ENCODE measurements around the gene DHFR2. TPM values are rescaled to one million over a fixed set of nuclear protein-coding genes. Genes with fewer than 3 reads are reported as not detected.

Gene DHFR2
- total RNA-seq, 2 donors from 2014 or later = 3.2 to 3.6 TPM

DNA sequence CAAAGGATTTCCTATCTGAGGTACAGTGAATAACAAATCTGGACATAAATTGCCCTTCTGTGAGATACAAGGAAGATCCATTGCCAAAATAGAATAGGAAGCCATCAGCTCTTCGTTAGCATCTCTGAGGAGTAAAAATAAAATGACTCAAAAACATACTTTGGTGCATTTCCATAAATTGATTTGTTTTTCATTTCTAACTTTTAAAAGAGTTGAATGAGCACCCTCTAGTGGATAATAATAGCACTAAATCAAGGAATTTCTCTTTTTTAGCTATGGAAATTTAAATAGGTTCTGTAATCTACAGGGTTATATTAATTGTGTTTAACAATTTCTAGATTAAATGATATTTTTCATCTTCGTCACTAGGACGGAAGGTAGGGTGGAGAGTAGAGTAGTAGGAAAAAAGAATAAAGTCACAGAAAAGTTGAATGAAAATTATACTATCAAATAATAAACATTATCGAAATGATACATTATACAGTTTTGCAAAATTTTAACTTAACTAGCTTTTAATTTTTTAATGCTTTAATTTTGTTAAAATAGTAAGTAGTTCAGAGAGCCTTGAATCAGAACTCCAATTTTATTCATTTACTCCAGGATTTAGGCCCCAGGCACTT, 6.6 kb upstream of the DHFR2 start:
- H3K9me3 ChIP-seq = no peaks in the 10 kb centered on the region
- no peak for DNase-seq (ENCODE audit: low spot score)
- TF ChIP-seq, protein P1, sequence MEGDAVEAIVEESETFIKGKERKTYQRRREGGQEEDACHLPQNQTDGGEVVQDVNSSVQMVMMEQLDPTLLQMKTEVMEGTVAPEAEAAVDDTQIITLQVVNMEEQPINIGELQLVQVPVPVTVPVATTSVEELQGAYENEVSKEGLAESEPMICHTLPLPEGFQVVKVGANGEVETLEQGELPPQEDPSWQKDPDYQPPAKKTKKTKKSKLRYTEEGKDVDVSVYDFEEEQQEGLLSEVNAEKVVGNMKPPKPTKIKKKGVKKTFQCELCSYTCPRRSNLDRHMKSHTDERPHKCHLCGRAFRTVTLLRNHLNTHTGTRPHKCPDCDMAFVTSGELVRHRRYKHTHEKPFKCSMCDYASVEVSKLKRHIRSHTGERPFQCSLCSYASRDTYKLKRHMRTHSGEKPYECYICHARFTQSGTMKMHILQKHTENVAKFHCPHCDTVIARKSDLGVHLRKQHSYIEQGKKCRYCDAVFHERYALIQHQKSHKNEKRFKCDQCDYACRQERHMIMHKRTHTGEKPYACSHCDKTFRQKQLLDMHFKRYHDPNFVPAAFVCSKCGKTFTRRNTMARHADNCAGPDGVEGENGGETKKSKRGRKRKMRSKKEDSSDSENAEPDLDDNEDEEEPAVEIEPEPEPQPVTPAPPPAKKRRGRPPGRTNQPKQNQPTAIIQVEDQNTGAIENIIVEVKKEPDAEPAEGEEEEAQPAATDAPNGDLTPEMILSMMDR (IDR thresholded peaks at IDR 0.05) = peak; percentile 53 to 74
- H3K36me3 ChIP-seq = peaks cover 11% of the 10 kb centered on the region
- H3K4me3 ChIP-seq = no peak overlapping the region
- peaks cover 0 to 12% of the 10 kb centered on the region in 2 donors for H3K4me1 ChIP-seq
- no peaks in the 10 kb centered on the region for H3K27me3 ChIP-seq
- no peak overlapping the region for H3K27ac ChIP-seq

DNA sequence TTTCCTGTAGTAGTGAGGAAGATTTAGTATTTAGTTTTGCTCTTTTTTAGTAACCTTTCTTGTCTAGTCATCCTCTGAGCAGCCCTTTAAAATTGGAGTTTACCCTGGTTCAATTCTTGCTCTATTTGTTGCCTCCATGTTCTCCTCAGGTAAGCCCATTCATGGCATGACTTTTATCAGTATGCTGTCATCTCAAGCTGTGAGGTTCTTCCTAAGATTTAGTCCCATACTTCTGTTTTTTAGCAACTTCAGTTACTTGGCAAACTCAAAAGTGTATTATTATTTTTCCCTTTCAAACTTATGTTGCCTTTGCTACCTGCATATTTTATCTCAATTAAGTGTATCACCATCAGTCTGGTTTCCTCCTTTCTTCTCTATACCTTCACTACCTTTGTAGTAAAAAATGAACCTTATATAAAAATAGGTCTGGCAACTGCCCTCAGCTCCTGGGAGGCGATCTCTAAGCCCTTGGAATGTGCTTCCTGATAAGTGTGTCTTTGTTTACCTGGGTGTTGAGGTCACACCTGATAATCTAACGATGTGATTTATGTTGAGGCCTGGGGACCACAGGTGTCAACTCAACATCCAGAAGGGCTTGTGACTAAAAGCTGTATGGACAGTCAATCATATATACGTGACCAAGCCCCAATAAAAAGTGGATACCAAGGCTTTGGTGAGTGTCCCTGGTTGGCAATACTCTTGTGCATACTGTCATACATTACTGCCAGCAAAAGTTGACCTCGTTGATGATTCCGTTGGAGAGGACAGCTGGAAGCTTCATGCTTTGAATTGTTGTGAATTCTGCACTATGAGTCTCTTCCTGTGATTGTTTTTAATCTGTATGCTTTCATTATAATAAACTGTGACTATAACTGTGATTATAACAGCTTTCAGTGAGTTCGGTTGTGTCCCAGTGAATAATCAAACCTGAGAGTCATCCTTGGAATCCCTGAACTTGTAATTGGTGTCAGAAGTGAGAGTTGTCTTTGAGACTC, 4.1 kb upstream of the DHFR2 start:
- DNase-seq (ENCODE audit: low spot score) = no peak
- no peak overlapping the region for H3K27ac ChIP-seq
- H3K27me3 ChIP-seq = no peaks in the 10 kb centered on the region
- peaks cover 0 to 22% of the 10 kb centered on the region in 2 donors for H3K4me1 ChIP-seq
- H3K9me3 ChIP-seq = no peaks in the 10 kb centered on the region
- peaks cover 5% of the 10 kb centered on the region for H3K36me3 ChIP-seq
- TF ChIP-seq, protein P1 (IDR thresholded peaks at IDR 0.05) = no peak
- no peak overlapping the region for H3K4me3 ChIP-seq

DNA sequence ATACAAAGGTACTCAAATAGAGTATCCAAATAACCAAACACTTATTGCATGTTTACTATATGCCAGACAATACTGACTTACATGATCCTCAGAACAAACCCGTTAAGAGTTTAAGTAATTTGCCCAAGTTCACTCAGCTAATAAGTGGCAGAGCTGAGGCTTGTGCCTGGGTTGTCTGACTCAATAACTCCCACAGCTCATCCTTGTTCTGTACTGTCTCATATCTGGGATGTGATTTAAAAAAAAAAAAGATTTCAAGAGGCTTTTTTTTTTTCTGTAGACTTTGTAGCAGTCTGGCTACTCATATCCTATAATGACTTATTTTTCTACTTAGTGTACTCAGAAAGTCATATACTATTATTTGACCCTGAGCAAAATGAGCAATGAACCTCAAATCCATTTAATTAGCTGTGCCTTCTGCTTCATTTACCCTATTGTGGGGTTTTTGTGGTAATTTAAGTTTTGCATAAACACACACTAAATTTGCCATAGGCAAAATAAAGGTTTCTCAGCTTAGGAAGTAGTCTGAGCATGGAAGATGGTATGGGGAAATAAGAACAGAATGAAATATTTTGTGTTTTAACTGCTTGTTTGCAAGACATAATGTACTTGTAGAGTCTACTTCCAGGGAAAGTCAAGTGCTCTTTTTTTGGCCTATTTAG, 3.2 kb upstream of the DHFR2 start:
- TF ChIP-seq, protein P1 (IDR thresholded peaks at IDR 0.05) = no peak

GRCh38 chr3:94065122-94065521, 2.4 kb upstream of the DHFR2 start:
- Histone ChIP-seq H3K36me3 (peaks cover 5% of the 10 kb centered on the region), H3K27me3 (no peaks in the 10 kb centered on the region), H3K4me1 (peaks cover 0 to 22% of the 10 kb centered on the region in 2 donors), H3K4me3 (no peak overlapping the region), H3K9me3 (no peaks in the 10 kb centered on the region), H3K27ac (no peak overlapping the region)
- TF ChIP-seq, protein P1 (IDR thresholded peaks at IDR 0.05) = no peak
- no peak for DNase-seq (ENCODE audit: low spot score)

More for the DNA sequence above, 3.2 kb upstream of the DHFR2 start:
- Histone ChIP-seq H3K27me3 (no peaks in the 10 kb centered on the region), H3K27ac (no peak overlapping the region), H3K36me3 (peaks cover 5% of the 10 kb centered on the region), H3K9me3 (no peaks in the 10 kb centered on the region), H3K4me1 (peaks cover 0 to 22% of the 10 kb centered on the region in 2 donors), H3K4me3 (no peak overlapping the region)
- DNase-seq (ENCODE audit: low spot score) = no peak

GRCh38 chr3:94064243-94064860, 1.6 kb upstream of the DHFR2 start:
- Histone ChIP-seq H3K4me3 (no peak overlapping the region), H3K36me3 (peaks cover 5% of the 10 kb centered on the region), H3K27me3 (no peaks in the 10 kb centered on the region), H3K27ac (peak overlapping the region in 1 of 2 donors; percentile 91), H3K4me1 (peaks cover 0 to 22% of the 10 kb centered on the region in 2 donors), H3K9me3 (no peaks in the 10 kb centered on the region)
- no peak for DNase-seq (ENCODE audit: low spot score)
- TF ChIP-seq, protein P1 (IDR thresholded peaks at IDR 0.05) = no peak
